NCI-H1694 treated with DMSO at 0.1 percent for 48 hours (cell line): ENCODE measurements around the gene CFAP119.

ENCODE experiments used
- DNase-seq: peaks from one replicate; lab custom pipeline; 2025; lab: John Stamatoyannopoulos, UW

CFAP119 gene

GRCh38 chr16:30740364-30741251 lies 21.3 kb downstream of the CFAP119 start:
- no peak for DNase-seq

- no peak for DNase-seq
Observed at GRCh38 chr16:30738984-30739951, 22.6 kb downstream of the CFAP119 start.

GRCh38 chr16:30737794-30738648 lies 23.8 kb downstream of the CFAP119 start:
- DNase-seq, result no peak

- no peak for DNase-seq
Observed at GRCh38 chr16:30736995-30737793, 24.7 kb downstream of the CFAP119 start.

GRCh38 chr16:30731411-30731810 lies 30.5 kb downstream of the CFAP119 start:
- DNase-seq, result no peak

GRCh38 chr16:30728899-30729672 lies 32.8 kb downstream of the CFAP119 start:
- DNase-seq, result no peak

GRCh38 chr16:30728321-30728720 lies 33.5 kb downstream of the CFAP119 start:
- DNase-seq, result no peak

- no peak for DNase-seq
Observed at GRCh38 chr16:30725418-30725792, 36.5 kb downstream of the CFAP119 start.

GRCh38 chr16:30724641-30725417 lies 37.0 kb downstream of the CFAP119 start:
- no peak for DNase-seq

GRCh38 chr16:30723725-30724355 lies 38.0 kb downstream of the CFAP119 start:
- DNase-seq, result no peak

- DNase-seq, result no peak
Observed at GRCh38 chr16:30722916-30723315, 38.9 kb downstream of the CFAP119 start.

- DNase-seq, result no peak
Observed at GRCh38 chr16:30722443-30722842, 39.4 kb downstream of the CFAP119 start.

- no peak for DNase-seq
Observed at GRCh38 chr16:30721606-30722005, 40.3 kb downstream of the CFAP119 start.

GRCh38 chr16:30721167-30721566 lies 40.7 kb downstream of the CFAP119 start:
- DNase-seq, result no peak

GRCh38 chr16:30720694-30721093 lies 41.2 kb downstream of the CFAP119 start:
- no peak for DNase-seq

GRCh38 chr16:30720086-30720485 lies 41.8 kb downstream of the CFAP119 start:
- no peak for DNase-seq

GRCh38 chr16:30715750-30716445 lies 46.0 kb downstream of the CFAP119 start:
- no peak for DNase-seq

- DNase-seq, result no peak
Observed at GRCh38 chr16:30711712-30712111, 50.1 kb downstream of the CFAP119 start.
